HFFc6 (cell line): ENCODE data around the gene N4BP2L2. TPM values are rescaled to one million over a fixed set of nuclear protein-coding genes. Genes with fewer than 3 reads are reported as not detected.
A peak's percentile ranks its signal among the peaks of the same experiment; 100 is the strongest.

ENCODE experiments used
- DNase-seq: peaks from one replicate; pipeline ENCODE4 v3.0.0-alpha.2; 2018
- H3K27ac Mint-ChIP-seq: 2 replicates; pipeline ENCODE4 v1.8.0; 2020; ENCODE audit warnings: mild to moderate bottlenecking, mixed read lengths
- H3K27me3 Mint-ChIP-seq: 2 replicates; pipeline ENCODE4 v1.8.0; 2021; ENCODE audit warnings: mild to moderate bottlenecking, moderate library complexity, mixed read lengths; ENCODE audit not compliant: insufficient read depth
- H3K36me3 Mint-ChIP-seq: 2 replicates; pipeline ENCODE4 v1.8.0; 2021; ENCODE audit warnings: low read depth, mixed read lengths
- H3K4me1 Mint-ChIP-seq: 2 replicates; pipeline ENCODE4 v1.8.0; 2020; ENCODE audit warnings: low read depth, mixed read lengths
- H3K4me3 Mint-ChIP-seq: 2 replicates; pipeline ENCODE4 v1.8.0; 2020; ENCODE audit warnings: mild to moderate bottlenecking, moderate library complexity, mixed read lengths
- H3K9me3 Mint-ChIP-seq: 2 replicates; pipeline ENCODE4 v1.8.0; 2020; ENCODE audit warnings: mild to moderate bottlenecking, mixed read lengths
- long read RNA-seq: library from polyadenylated mRNA; unstranded; transcript quantifications from one replicate; pipeline ENCODE4 v2.0.0, GENCODE V29; 2019
- total RNA-seq, 6 experiments: library from RNA; stranded (reverse); fragmentation: NEBNext Ultra II Directional; extraction: Animal tissue kit (Norgen Biotek cat#: 25700); gene quantifications; 2 replicates in 1 of 6; 3 replicates in 5 of 6; pipeline ENCODE4 v1.2.3, GENCODE V29; 2021
- TF ChIP-seq, protein P1 (sequence below): fragments of 200-600 bp; sonication (generic); IDR thresholded peaks from 2 replicates; pipeline ENCODE4 v1.5.0; 2021; ENCODE audit warnings: antibody characterized with exemption, mild to moderate bottlenecking

Gene N4BP2L2
- total RNA-seq = 10 to 100 TPM; 44.7 to 57.9 (median 50.4) TPM
- long read RNA-seq, full-length matches to known transcripts = 12 of 39 reads
- long read RNA-seq, partial matches to known transcripts = 18 of 39 reads
- long read RNA-seq, other reads (novel, unspliced or antisense) = 9 of 39 reads

- Mint-ChIP-seq H3K36me3 (peaks cover 48% of the 10 kb centered on the region), H3K27ac (peak within 1 kb of the TSS; percentile 99), H3K27me3 (peaks cover 3% of the 10 kb centered on the region; the same call in 1 of the 2 replicates), H3K4me1 (peaks cover 39% of the 10 kb centered on the region), H3K4me3 (peak within 1 kb of the TSS; percentile 96), H3K9me3 (peaks cover 10% of the 10 kb centered on the region)
- TF ChIP-seq, protein P1, sequence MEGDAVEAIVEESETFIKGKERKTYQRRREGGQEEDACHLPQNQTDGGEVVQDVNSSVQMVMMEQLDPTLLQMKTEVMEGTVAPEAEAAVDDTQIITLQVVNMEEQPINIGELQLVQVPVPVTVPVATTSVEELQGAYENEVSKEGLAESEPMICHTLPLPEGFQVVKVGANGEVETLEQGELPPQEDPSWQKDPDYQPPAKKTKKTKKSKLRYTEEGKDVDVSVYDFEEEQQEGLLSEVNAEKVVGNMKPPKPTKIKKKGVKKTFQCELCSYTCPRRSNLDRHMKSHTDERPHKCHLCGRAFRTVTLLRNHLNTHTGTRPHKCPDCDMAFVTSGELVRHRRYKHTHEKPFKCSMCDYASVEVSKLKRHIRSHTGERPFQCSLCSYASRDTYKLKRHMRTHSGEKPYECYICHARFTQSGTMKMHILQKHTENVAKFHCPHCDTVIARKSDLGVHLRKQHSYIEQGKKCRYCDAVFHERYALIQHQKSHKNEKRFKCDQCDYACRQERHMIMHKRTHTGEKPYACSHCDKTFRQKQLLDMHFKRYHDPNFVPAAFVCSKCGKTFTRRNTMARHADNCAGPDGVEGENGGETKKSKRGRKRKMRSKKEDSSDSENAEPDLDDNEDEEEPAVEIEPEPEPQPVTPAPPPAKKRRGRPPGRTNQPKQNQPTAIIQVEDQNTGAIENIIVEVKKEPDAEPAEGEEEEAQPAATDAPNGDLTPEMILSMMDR = peak; percentile 68
- DNase-seq = peak; percentile 96
Measured at GRCh38 chr13:32538621-32539246, at the start of gene N4BP2L2. N4BP2L2 (minus strand) TSS chr13:32538795; CDS start chr13:32537027, 1,768 bp downstream.

DNA sequence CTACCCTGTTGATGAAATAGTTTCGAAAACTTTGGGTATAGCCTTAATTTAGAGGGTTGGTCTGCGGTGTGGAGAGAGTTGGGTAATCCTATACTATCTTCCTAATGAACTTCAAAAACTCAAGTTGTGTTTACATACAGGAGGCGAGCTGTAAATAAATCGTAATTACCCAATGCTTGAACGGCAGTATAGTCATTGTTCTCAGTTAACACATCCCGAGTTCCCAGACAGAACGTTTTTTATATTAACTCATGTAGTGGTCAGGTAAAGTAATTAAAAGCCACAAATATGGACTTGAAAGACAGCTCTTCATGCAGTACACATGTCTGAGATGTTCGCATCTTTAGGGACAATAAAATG lies 49.2 kb upstream of the N4BP2L2 start:
- H3K4me1 Mint-ChIP-seq = peaks cover 37% of the 10 kb centered on the region
- H3K9me3 Mint-ChIP-seq = no peaks in the 10 kb centered on the region
- TF ChIP-seq, protein P1 = no peak
- peak overlapping the region; percentile 95 for H3K4me3 Mint-ChIP-seq
- peaks cover 8% of the 10 kb centered on the region for H3K27me3 Mint-ChIP-seq
- no peaks in the 10 kb centered on the region for H3K36me3 Mint-ChIP-seq
- peak overlapping the region; percentile 91 for H3K27ac Mint-ChIP-seq
- DNase-seq = no peak

DNA sequence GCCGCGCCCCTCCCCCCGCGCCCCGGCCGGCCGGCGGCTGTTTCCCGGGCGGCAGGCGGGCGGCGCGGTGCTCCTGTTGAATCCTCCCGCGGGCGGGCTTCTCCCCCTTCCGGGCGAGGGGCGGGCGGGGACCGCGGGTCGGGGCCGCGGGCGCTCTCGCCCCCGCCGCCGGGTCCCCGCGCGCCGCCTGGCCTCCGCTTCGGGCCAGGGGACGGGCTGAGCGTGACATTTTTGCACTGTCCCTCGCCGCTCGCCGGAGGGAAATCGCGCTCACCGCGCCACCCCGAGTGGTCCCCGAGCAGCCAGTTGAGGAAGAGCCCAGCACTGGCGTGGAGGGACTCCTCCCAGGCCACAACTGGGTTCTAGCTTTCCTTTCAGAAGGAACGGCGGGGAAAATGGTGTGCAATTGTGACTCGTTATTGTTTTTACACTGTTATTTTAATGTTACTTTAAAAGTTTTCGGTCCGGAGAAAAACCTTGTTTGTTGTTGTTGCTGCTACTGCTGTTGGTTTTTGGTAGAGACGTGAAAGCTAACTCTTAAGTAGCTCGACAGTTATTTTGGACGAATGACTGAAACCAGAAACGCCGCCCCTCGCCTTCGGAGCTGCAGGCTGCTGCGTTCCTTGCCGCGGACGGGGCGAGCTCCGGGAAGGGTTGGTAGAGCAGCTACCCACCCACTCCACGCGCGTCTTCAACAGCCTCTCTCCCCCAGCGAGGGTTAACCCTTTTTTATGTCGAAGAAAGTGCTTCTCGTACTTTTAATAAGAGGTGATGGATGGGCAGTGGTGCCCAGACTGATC lies 48.6 kb upstream of the N4BP2L2 start:
- Mint-ChIP-seq H3K9me3 (no peaks in the 10 kb centered on the region), H3K4me3 (peak overlapping the region; percentile 95), H3K36me3 (no peaks in the 10 kb centered on the region), H3K4me1 (peaks cover 37% of the 10 kb centered on the region), H3K27me3 (peaks cover 8% of the 10 kb centered on the region), H3K27ac (peak overlapping the region; percentile 91)
- TF ChIP-seq, protein P1 = no peak; the same call in 1 of the 2 replicates
- peak; percentile 54 for DNase-seq

DNA sequence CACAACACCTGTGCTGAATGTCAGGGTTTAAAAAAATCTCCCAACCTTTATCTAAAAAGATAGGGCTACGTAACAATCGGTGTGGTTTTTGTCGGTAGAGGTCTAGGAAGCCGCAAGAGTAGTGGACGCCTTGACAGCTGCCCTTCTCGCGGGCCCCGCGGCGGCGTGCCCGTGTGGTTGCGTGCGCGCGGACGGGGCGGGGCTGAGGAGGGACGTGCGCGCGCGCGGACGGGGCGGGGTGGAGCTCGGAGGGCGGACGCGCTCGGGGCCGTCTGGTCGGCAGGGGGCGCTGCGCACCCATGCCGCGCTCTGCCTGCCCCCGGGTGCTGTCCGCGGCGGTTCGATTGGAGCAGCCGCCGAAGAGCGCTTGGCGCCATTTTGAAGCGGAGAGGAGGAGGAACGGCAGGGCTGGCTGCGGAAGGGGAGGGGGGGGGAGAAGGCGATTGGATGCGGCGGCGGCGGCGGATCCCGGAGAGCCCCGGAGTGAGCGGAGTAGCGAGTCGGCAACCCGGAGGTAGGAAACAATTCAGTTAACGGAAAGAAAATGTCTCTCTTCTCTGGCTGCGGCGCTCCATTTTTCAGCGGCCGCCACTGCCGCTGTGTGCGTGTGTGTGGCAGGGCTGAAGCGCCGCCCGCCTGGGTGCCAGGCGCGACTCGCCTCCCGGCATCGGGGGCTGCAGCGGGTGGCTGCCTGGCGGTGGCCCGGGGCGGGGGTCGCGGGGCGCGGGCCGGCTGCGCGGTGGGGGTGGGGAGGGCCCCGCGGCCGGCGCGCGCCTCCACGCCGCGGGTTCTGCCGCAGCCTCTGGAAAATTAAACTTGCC lies 47.7 kb upstream of the N4BP2L2 start, which contains the start of gene PDS5B:
TSS of gene PDS5B (plus strand) at position 373 of the 821 bp plus-strand sequence. CDS start 62,321 bp downstream, outside the sequence.
- H3K9me3 Mint-ChIP-seq = no peaks in the 10 kb centered on the region
- H3K27ac Mint-ChIP-seq = peak within 1 kb of the TSS; percentile 91
- H3K4me3 Mint-ChIP-seq = peak within 1 kb of the TSS; percentile 95
- peaks cover 37% of the 10 kb centered on the region for H3K4me1 Mint-ChIP-seq
- peaks cover 8% of the 10 kb centered on the region for H3K27me3 Mint-ChIP-seq
- peak; percentile 91 for DNase-seq
- TF ChIP-seq, protein P1 = peak; percentile 96
- H3K36me3 Mint-ChIP-seq = no peaks in the 10 kb centered on the region

GRCh38 chr13:32585550-32586079 lies 47.0 kb upstream of the N4BP2L2 start:
- peaks cover 36% of the 10 kb centered on the region for H3K4me1 Mint-ChIP-seq
- TF ChIP-seq, protein P1 = no peak
- H3K9me3 Mint-ChIP-seq = no peaks in the 10 kb centered on the region
- DNase-seq = no peak
- H3K27me3 Mint-ChIP-seq = peaks cover 8% of the 10 kb centered on the region
- peak overlapping the region; percentile 87 for H3K4me3 Mint-ChIP-seq
- H3K27ac Mint-ChIP-seq = peak overlapping the region; percentile 46; the same call in 1 of the 2 replicates
- no peaks in the 10 kb centered on the region for H3K36me3 Mint-ChIP-seq
